ENCODE data around the gene TMPRSS11A.

TMPRSS11A gene

GRCh38 chr4:67883458-67883857, 79.8 kb downstream of the TMPRSS11A start:
- DNase-seq: no peak
- in situ Hi-C loops (cut with HindIII; ENCODE audit: low pct_ligation_motif_present, low pct_unique_long_range_greater_than_20kb, low sequenced_read_pairs): no loop called here

GRCh38 chr4:67880866-67881610, 82.3 kb downstream of the TMPRSS11A start:
- in situ Hi-C loops (cut with HindIII; ENCODE audit: low pct_ligation_motif_present, low pct_unique_long_range_greater_than_20kb, low sequenced_read_pairs): no loop called here
- no peak for DNase-seq

- in situ Hi-C loops (cut with HindIII; ENCODE audit: low pct_ligation_motif_present, low pct_unique_long_range_greater_than_20kb, low sequenced_read_pairs): no loop called here
- DNase-seq: no peak
These were observed 83.8 kb downstream of the TMPRSS11A start for GRCh38 chr4:67879486-67879885.

- DNase-seq: no peak
- in situ Hi-C loops (cut with HindIII; ENCODE audit: low pct_ligation_motif_present, low pct_unique_long_range_greater_than_20kb, low sequenced_read_pairs): no loop called here
These were observed 86.2 kb downstream of the TMPRSS11A start for GRCh38 chr4:67877086-67877485.

GRCh38 chr4:67874986-67875385, 88.3 kb downstream of the TMPRSS11A start:
- no peak for DNase-seq
- in situ Hi-C loops (cut with HindIII; ENCODE audit: low pct_ligation_motif_present, low pct_unique_long_range_greater_than_20kb, low sequenced_read_pairs): no loop called here

GRCh38 chr4:67873116-67873515, 90.2 kb downstream of the TMPRSS11A start:
- DNase-seq: no peak
- in situ Hi-C loops (cut with HindIII; ENCODE audit: low pct_ligation_motif_present, low pct_unique_long_range_greater_than_20kb, low sequenced_read_pairs): no loop called here

GRCh38 chr4:67871867-67872266, 91.4 kb downstream of the TMPRSS11A start:
- peak; percentile 38 for DNase-seq
- in situ Hi-C loops (cut with HindIII; ENCODE audit: low pct_ligation_motif_present, low pct_unique_long_range_greater_than_20kb, low sequenced_read_pairs): no loop called here

- DNase-seq: no peak
- in situ Hi-C loops (cut with HindIII; ENCODE audit: low pct_ligation_motif_present, low pct_unique_long_range_greater_than_20kb, low sequenced_read_pairs): no loop called here
These were observed 93.6 kb downstream of the TMPRSS11A start for GRCh38 chr4:67869580-67870190.

- no peak for DNase-seq
- in situ Hi-C loops (cut with HindIII; ENCODE audit: low pct_ligation_motif_present, low pct_unique_long_range_greater_than_20kb, low sequenced_read_pairs): no loop called here
These were observed 101.8 kb downstream of the TMPRSS11A start for GRCh38 chr4:67861513-67861912.

All from ACHN (cell line).